GM19240 (cell line): ENCODE data around the gene PAPPA.

Experiments used
- DNase-seq: peaks from one replicate; pipeline ENCODE4 v3.0.0; 2011; ENCODE audit warnings: low spot score; ENCODE audit not compliant: insufficient read length

Gene PAPPA

GRCh38 chr9:116181853-116182610, 28.4 kb downstream of the PAPPA start:
- DNase-seq: no peak

- no peak for DNase-seq
Measured at GRCh38 chr9:116182876-116183275, 29.3 kb downstream of the PAPPA start.

- no peak for DNase-seq
Measured at GRCh38 chr9:116187570-116188170, 34.1 kb downstream of the PAPPA start.

- DNase-seq: no peak
Measured at GRCh38 chr9:116189683-116190082, 36.1 kb downstream of the PAPPA start.

- no peak for DNase-seq
Measured at GRCh38 chr9:116190637-116191396, 37.2 kb downstream of the PAPPA start.

- DNase-seq: no peak
Measured at GRCh38 chr9:116191576-116192415, 38.2 kb downstream of the PAPPA start.

- no peak for DNase-seq
Measured at GRCh38 chr9:116193636-116194035, 40.0 kb downstream of the PAPPA start.

- no peak for DNase-seq
Measured at GRCh38 chr9:116196806-116197205, 43.2 kb downstream of the PAPPA start.

GRCh38 chr9:116198344-116198743, 44.8 kb downstream of the PAPPA start:
- DNase-seq: no peak

- no peak for DNase-seq
Measured at GRCh38 chr9:116202219-116202912, 48.8 kb downstream of the PAPPA start.

GRCh38 chr9:116204252-116204882, 50.8 kb downstream of the PAPPA start:
- DNase-seq: no peak

- no peak for DNase-seq
Measured at GRCh38 chr9:116207371-116208111, 54.0 kb downstream of the PAPPA start.

GRCh38 chr9:116208417-116209232, 55.0 kb downstream of the PAPPA start:
- DNase-seq: no peak

GRCh38 chr9:116209414-116210116, 56.0 kb downstream of the PAPPA start:
- DNase-seq: no peak

- DNase-seq: no peak
Measured at GRCh38 chr9:116212986-116213692, 59.5 kb downstream of the PAPPA start.

- no peak for DNase-seq
Measured at GRCh38 chr9:116213693-116214047, 60.1 kb downstream of the PAPPA start.

GRCh38 chr9:116218399-116218798, 64.8 kb downstream of the PAPPA start:
- no peak for DNase-seq

GRCh38 chr9:116219686-116220085, 66.1 kb downstream of the PAPPA start:
- DNase-seq: no peak
